Heart left ventricle (tissue), 13 donors: ENCODE measurements around the gene PRG3.

Experiments used
- POLR2A ChIP-seq, 2 donors: fragments of 450-650 bp; IDR thresholded peaks; one replicate each; pipeline ENCODE4 v1.6.1; 2017; ENCODE audit warnings: antibody characterized with exemption in 2 of 2, mild to moderate bottlenecking in 2 of 2, moderate library complexity in 2 of 2
- TF ChIP-seq, protein P1 (sequence below), 12 donors: fragments of 200-600 bp; sonication (generic) in 4 of 12; IDR thresholded peaks; one replicate each; pipeline versions ENCODE4 v1.5.0 to v1.8.0; 2018 to 2022; ENCODE audit warnings: antibody characterized with exemption in 12 of 12, mild to moderate bottlenecking in 5 of 12
- donor health status: ischemic (EF 13 %, LVEDD 7.1; RV severe dilation, severe dysfunction).
- donor health status: DM: no; HTN: yes; CAD: no.
- donor health status: DM: no; HTN: no; CAD: no.
- donor health status: ischemic (EF 25% LVEDD 6.9; RV normal size, moderate dysfunction).
- donor health status: ischemic (EF 25% LVEDD 5.7; RV mildly dilated, moderate dysfunction).
- donor health status: ischemic (EF 35%, LVEDD 5.7; RV mildly dilated, moderate dysfunction).
- donor health status: nonischemic (EF 11% LVEDD 7.7; RV severe dilation, severe dysfunction).
- donor health status: DM: yes; HTN: yes; CAD: no.
- donor health status: PGD.
- donor health status: ischemic (EF 29% LVEDD 5.4; RV normal size, mild dysfunction).
- donor health status: nonischemic (EF 23%, LVEDD 6.1; RV moderate dilation, normal function).

DNA sequence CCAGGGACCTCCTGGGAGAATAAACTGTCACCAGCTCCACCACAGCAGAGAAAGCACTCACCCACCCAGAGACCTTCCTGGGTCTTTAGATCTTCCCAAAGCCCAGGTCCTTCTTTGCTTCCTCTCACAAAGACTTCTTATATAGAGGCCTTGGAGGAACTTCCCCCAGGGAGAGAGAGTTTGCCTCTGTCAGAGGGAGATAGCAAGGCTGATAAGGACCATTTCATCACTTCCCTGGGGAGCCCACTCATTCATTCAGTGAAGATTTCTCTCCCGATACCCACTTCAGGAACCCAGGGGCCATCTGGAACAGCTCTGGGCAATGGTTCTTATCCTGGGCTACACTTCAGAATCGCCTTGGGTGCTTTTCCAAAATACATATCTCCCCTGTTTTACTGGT lies 9.6 kb upstream of the PRG3 start, which contains the start of gene PRG2:
- TF ChIP-seq, protein P1, sequence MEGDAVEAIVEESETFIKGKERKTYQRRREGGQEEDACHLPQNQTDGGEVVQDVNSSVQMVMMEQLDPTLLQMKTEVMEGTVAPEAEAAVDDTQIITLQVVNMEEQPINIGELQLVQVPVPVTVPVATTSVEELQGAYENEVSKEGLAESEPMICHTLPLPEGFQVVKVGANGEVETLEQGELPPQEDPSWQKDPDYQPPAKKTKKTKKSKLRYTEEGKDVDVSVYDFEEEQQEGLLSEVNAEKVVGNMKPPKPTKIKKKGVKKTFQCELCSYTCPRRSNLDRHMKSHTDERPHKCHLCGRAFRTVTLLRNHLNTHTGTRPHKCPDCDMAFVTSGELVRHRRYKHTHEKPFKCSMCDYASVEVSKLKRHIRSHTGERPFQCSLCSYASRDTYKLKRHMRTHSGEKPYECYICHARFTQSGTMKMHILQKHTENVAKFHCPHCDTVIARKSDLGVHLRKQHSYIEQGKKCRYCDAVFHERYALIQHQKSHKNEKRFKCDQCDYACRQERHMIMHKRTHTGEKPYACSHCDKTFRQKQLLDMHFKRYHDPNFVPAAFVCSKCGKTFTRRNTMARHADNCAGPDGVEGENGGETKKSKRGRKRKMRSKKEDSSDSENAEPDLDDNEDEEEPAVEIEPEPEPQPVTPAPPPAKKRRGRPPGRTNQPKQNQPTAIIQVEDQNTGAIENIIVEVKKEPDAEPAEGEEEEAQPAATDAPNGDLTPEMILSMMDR (IDR thresholded peaks at IDR 0.05) = no peak
- TF ChIP-seq POLR2A (IDR thresholded peaks at IDR 0.05) = no peak
